Loucy (cell line): ENCODE results near the gene HEATR1.

ENCODE experiments used
- EZH2phosphoT487 ChIP-seq: fragments of 200-600 bp; IDR thresholded peaks from 2 replicates; pipeline ENCODE4 v1.6.1; 2018; ENCODE audit warnings: antibody characterized with exemption, mild to moderate bottlenecking, moderate library complexity, borderline replicate concordance
- TF ChIP-seq, protein P1 (sequence below): fragments of 200-600 bp; sonication (generic); conservative IDR thresholded peaks from 2 replicates; pipeline ENCODE4 v1.5.1; 2014; ENCODE audit warnings: mild to moderate bottlenecking, antibody characterized with exemption, low read length

DNA sequence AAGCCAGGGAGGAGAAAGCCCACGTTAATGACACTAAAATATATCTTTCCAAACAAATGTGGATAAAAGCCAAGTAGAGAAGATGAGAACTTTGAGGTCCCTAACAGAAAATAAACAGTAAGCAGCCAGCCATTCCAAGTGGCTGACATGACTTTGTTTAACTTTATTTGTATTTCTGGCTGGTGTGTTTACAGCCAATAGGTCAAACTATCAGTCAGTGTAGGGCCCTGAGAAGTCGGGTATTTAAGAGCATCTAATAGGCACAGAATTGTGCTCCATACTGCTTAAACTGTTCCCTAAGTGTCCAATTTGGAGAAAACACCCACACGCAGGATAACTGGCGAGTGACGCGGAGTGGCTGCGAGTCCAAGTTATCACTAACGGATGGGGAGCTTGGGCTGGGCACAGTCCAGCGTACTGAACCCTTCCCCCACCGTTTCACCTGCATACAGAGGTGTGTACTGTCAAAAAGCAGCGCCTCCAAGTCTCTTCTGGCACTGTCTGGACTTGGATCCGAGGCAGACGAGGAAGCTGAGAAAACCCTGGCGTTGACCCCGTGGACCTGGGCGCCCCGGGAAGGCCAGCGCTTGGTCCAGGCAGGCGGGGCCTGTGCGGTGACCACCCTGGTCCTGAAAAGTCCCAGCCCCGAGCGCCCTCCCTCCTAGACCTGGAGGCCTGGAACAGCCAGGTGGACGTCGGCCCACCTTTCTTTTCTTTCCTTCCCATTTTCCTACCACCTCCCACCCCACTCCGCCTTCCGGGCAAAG is 81.2 kb downstream of the HEATR1 start:
- TF ChIP-seq, protein P1, sequence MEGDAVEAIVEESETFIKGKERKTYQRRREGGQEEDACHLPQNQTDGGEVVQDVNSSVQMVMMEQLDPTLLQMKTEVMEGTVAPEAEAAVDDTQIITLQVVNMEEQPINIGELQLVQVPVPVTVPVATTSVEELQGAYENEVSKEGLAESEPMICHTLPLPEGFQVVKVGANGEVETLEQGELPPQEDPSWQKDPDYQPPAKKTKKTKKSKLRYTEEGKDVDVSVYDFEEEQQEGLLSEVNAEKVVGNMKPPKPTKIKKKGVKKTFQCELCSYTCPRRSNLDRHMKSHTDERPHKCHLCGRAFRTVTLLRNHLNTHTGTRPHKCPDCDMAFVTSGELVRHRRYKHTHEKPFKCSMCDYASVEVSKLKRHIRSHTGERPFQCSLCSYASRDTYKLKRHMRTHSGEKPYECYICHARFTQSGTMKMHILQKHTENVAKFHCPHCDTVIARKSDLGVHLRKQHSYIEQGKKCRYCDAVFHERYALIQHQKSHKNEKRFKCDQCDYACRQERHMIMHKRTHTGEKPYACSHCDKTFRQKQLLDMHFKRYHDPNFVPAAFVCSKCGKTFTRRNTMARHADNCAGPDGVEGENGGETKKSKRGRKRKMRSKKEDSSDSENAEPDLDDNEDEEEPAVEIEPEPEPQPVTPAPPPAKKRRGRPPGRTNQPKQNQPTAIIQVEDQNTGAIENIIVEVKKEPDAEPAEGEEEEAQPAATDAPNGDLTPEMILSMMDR, result no peak
- no peak for TF ChIP-seq EZH2phosphoT487
